Measurements from ENCODE around the gene KLHL3. TPM values are rescaled to one million over a fixed set of nuclear protein-coding genes. Genes with fewer than 3 reads are reported as not detected.

KLHL3 gene
- total RNA-seq, 4 donors from 2014 or later = 11.9 to 26.7 (median 17.9) TPM

DNA sequence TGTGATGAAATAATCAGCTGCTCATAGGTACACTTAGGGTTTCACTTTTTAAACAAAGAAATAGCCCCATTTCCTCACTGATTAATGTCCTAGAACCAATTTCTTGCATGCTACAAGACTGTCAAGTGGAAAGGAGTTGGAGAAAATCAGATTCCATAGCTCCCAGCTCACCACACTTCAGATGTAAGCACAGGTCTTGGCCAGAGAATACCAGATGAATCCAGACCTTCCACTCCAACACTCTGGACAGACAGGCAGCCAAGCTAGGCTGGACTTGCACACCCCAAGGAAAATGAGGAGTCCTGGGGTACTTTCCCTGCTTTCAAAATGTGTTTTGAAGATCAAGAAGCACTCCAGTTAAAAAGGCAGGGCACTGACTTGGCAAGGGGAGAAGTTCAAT, 68.5 kb downstream of the KLHL3 start:
- H3K27me3 ChIP-seq = no peaks in the 10 kb centered on the region
- DNase-seq = peak; percentile 82 to 86
- intact Hi-C loops (cut with DNase I) = no loop called here
- no peaks in the 10 kb centered on the region for H3K9me3 ChIP-seq
- TF ChIP-seq CTCF (IDR thresholded peaks at IDR 0.05) (no peak), POLR2A (IDR thresholded peaks at IDR 0.05) (peak in 1 of 2 donors; percentile 17)
- H3K4me3 ChIP-seq (replicated peaks in 1 of 3) = no peak overlapping the region
- H3K36me3 ChIP-seq = no peaks in the 10 kb centered on the region
- H3K4me1 ChIP-seq = peaks cover 34 to 61% of the 10 kb centered on the region in 2 donors
- peak overlapping the region; percentile 91 to 94 (median 93) for H3K27ac ChIP-seq

DNA sequence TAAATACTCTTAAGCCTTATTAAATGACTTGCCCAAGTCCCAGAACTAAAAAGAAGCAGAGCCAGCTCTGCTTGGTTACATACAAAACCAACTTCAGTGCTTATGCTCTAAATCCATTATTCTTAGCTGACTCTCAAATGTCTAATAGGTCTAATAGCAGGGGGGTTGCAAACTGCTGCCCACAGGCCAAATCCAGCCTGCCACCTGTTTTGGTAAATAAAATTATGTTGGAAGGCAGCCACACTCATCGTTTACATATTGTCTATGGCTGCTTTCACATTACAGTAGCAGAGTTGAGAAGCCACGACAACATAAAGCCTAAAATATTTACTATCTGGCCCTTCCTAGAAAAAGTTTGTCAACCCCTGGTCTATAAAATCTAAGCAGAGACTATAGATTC, 69.0 kb downstream of the KLHL3 start:
- Histone ChIP-seq H3K27me3 (no peaks in the 10 kb centered on the region), H3K36me3 (no peaks in the 10 kb centered on the region), H3K4me3 (replicated peaks in 1 of 3) (no peak overlapping the region), H3K27ac (peak overlapping the region; percentile 91 to 94 (median 93)), H3K4me1 (peaks cover 34 to 60% of the 10 kb centered on the region in 2 donors), H3K9me3 (no peaks in the 10 kb centered on the region)
- 46 to 70% methylated on average over 2 of the region's 2 CpGs for WGBS, 2 donors
- TF ChIP-seq POLR2A (IDR thresholded peaks at IDR 0.05) = no peak
- no peak for TF ChIP-seq CTCF (IDR thresholded peaks at IDR 0.05)
- no peak for DNase-seq
- intact Hi-C loops (cut with DNase I) = no loop called here

- peaks cover 34 to 59% of the 10 kb centered on the region in 2 donors for H3K4me1 ChIP-seq
- peak; percentile 50 for DNase-seq
- H3K27ac ChIP-seq = peak overlapping the region; percentile 91 to 94 (median 93)
- 32 to 40% methylated on average over 3 of the region's 3 CpGs for WGBS, 2 donors
- no peaks in the 10 kb centered on the region for H3K27me3 ChIP-seq
- no peaks in the 10 kb centered on the region for H3K9me3 ChIP-seq
- no peaks in the 10 kb centered on the region for H3K36me3 ChIP-seq
- no peak overlapping the region for H3K4me3 ChIP-seq (replicated peaks in 1 of 3)
- TF ChIP-seq CTCF (IDR thresholded peaks at IDR 0.05) (no peak), POLR2A (IDR thresholded peaks at IDR 0.05) (no peak)
- intact Hi-C loops (cut with DNase I) = no loop called here
These were observed 69.4 kb downstream of the KLHL3 start for GRCh38 chr5:137666461-137666850.

DNA sequence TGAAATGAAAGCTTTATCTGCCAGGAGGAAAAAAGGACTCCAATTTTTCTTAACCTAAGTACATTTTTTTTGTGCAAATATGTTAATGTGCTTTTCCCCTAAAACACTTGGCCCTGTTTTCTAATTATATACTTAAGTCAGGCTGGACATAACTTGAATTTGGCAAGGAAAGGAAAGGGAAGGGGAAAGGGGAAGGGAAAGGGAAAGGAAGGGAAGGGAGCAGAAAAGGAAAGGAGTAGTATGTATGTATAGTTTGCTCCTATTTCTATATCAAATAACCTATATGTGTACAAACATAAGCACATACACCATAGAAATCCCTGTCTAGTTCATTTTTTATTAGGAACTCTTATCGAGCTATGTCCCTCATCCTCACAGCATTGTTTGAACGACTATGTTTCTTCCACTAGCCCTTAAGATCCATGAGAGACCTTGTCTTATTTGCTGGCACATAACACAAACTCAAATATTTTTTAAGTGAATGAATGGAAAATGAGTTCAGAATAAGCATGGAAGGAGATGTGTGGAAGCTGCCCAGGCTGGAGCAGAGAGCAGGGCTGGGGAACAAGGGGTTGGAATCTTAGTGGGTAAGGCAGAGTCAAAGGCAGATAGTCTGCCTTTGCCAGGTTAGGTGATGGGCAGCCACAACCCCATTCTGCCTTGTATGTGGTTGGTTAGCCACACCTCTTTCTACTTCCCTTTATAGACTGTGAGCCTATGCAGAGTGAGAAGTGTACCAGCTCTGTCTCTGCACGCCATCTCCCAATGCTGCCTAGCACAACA, 70.0 kb downstream of the KLHL3 start:
- Histone ChIP-seq H3K36me3 (no peaks in the 10 kb centered on the region), H3K27ac (peak overlapping the region; percentile 91 to 94 (median 93)), H3K4me1 (peaks cover 30 to 58% of the 10 kb centered on the region in 2 donors), H3K27me3 (no peaks in the 10 kb centered on the region), H3K9me3 (no peaks in the 10 kb centered on the region), H3K4me3 (replicated peaks in 1 of 3) (no peak overlapping the region)
- intact Hi-C loops (cut with DNase I) = no loop called here
- TF ChIP-seq CTCF (IDR thresholded peaks at IDR 0.05) = no peak
- peak in 1 of 2 donors; percentile 37 for TF ChIP-seq POLR2A (IDR thresholded peaks at IDR 0.05)
- 41 to 54% methylated on average over 3 of the region's 3 CpGs for WGBS, 2 donors
- DNase-seq = peak; percentile 31

DNA sequence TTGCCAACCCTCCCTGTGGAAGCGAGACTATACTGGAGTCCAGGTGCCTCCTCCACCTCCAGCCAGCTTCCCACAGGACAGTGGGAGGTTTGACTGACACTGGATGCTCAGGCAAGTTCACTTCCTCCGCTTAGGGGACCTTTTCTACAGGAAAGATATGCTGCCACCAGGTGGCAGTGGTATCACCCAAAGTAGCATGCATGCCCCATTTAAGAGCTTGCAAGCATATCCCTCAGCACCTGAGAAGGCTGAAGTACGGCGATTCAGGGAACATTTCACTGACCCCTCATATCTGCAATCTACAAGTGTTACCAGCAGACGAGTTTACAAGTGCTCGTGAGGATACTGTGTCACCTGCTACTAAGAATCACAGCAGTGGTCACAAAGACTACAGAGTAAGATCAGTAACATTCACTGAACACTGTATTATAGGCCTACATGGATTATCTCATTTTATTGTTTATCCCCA, 75.5 kb downstream of the KLHL3 start:
- Histone ChIP-seq H3K9me3 (no peaks in the 10 kb centered on the region), H3K27me3 (no peaks in the 10 kb centered on the region), H3K4me1 (peaks cover 3 to 32% of the 10 kb centered on the region in 2 donors), H3K36me3 (no peaks in the 10 kb centered on the region), H3K4me3 (replicated peaks in 1 of 3) (no peak overlapping the region), H3K27ac (peak overlapping the region; percentile 61 to 76 (median 66))
- TF ChIP-seq POLR2A (IDR thresholded peaks at IDR 0.05) (no peak), CTCF (IDR thresholded peaks at IDR 0.05) (peak; percentile 35 to 95 (median 78))
- intact Hi-C loops (cut with DNase I) = loop anchor here (2.0 kb wide), 1 partner anchor 76 kb away; the partner anchor contains the start of gene KLHL3
- DNase-seq = peak; percentile 90
- 9 to 14% methylated on average over 6 of the region's 6 CpGs for WGBS, 2 donors
